PC-9 (cell line): ENCODE results near the gene CXCL16. TPM values are rescaled to one million over a fixed set of nuclear protein-coding genes. Genes with fewer than 3 reads are reported as not detected.

ENCODE experiments used
- total RNA-seq: library from RNA; stranded (reverse); gene quantifications from 2 replicates; pipeline ENCODE4 v1.2.3, GENCODE V29; 2021

Gene CXCL16
- total RNA-seq, 1 experiment from 2014 or later, result 52.4 TPM

Other genes with a start within 250 kb of the CXCL16 start
- gene SPNS2, start 241.0 kb downstream of the CXCL16 start, total RNA-seq, result 25.7 and 33.8 TPM in 2 replicates
- 76.3 and 89.1 TPM in 2 replicates for gene MYBBP1A, start 184.5 kb downstream of the CXCL16 start, total RNA-seq
- 3.7 and 7.5 TPM in 2 replicates for gene GGT6, start 179.4 kb downstream of the CXCL16 start, total RNA-seq
- gene SMTNL2, start 155.4 kb downstream of the CXCL16 start, total RNA-seq, result not detected in 2 replicates
- gene ALOX15, start 98.2 kb downstream of the CXCL16 start, total RNA-seq, result 1.8 and 2.8 TPM in 2 replicates
- 99.6 and 106 TPM in 2 replicates for gene PELP1, start 35.8 kb downstream of the CXCL16 start, total RNA-seq
- gene ARRB2, start 29.3 kb downstream of the CXCL16 start, total RNA-seq, result 79.7 and 110 TPM in 2 replicates
- gene MED11, start 8.5 kb downstream of the CXCL16 start, total RNA-seq, result 19.6 and 19.7 TPM in 2 replicates
- 2.3 and 5.4 TPM in 2 replicates for gene ZMYND15, start 95 bp downstream of the CXCL16 start, total RNA-seq
- gene TM4SF5, start 32.0 kb upstream of the CXCL16 start, total RNA-seq, result not detected in 2 replicates
- gene VMO1, start 46.4 kb upstream of the CXCL16 start, total RNA-seq, result 3.6 and 4.1 TPM in 2 replicates
- not detected in 2 replicates for gene GLTPD2, start 49.0 kb upstream of the CXCL16 start, total RNA-seq
- gene PSMB6, start 56.2 kb upstream of the CXCL16 start, total RNA-seq, result 214 and 326 TPM in 2 replicates
- gene PLD2, start 67.2 kb upstream of the CXCL16 start, total RNA-seq, result 95.5 and 116 TPM in 2 replicates
- gene MINK1, start 93.4 kb upstream of the CXCL16 start, total RNA-seq, result 160 and 190 TPM in 2 replicates
- gene C17orf107, start 159.6 kb upstream of the CXCL16 start, total RNA-seq, result 2.6 and 3.1 TPM in 2 replicates
- 0.23 and 0.24 TPM in 2 replicates for gene CHRNE, start 163.2 kb upstream of the CXCL16 start, total RNA-seq
- not detected in 2 replicates for gene GP1BA, start 192.3 kb upstream of the CXCL16 start, total RNA-seq
- gene SLC25A11, start 200.1 kb upstream of the CXCL16 start, total RNA-seq, result 50.7 and 56.2 TPM in 2 replicates
- gene RNF167, start 200.3 kb upstream of the CXCL16 start, total RNA-seq, result 122 and 135 TPM in 2 replicates
- gene PFN1, start 208.6 kb upstream of the CXCL16 start, total RNA-seq, result 1,101 and 1,459 TPM in 2 replicates
- gene ENO3, start 211.2 kb upstream of the CXCL16 start, total RNA-seq, result 29.0 and 37.2 TPM in 2 replicates
- gene SPAG7, start 227.9 kb upstream of the CXCL16 start, total RNA-seq, result 40.3 and 40.4 TPM in 2 replicates
- 49.2 and 51.1 TPM in 2 replicates for gene CAMTA2, start 247.7 kb upstream of the CXCL16 start, total RNA-seq